NT2/D1 (cell line): Measurements from ENCODE around the gene ZBTB44.

Experiments
- DNase-seq: peaks from one replicate; pipeline ENCODE4 v3.0.0-alpha.2; 2011; ENCODE audit warnings: low read depth, low spot score
- H3K27me3 ChIP-seq: 2 replicates; pipeline ENCODE4 v1.6.0; 2011; ENCODE audit warnings: mild to moderate bottlenecking; ENCODE audit not compliant: insufficient read length, insufficient read depth
- H3K36me3 ChIP-seq: 2 replicates; pipeline ENCODE4 v1.6.1; 2011; ENCODE audit warnings: mild to moderate bottlenecking, low read length, mixed read lengths; ENCODE audit not compliant: insufficient read depth, insufficient read length
- H3K4me1 ChIP-seq: 2 replicates; pipeline ENCODE4 v1.5.1; 2011; ENCODE audit not compliant: insufficient read depth, insufficient read length
- H3K4me3 ChIP-seq: 2 replicates; pipeline ENCODE4 v1.5.1; 2011; ENCODE audit warnings: low read depth; ENCODE audit not compliant: insufficient read length
- H3K9ac ChIP-seq: 2 replicates; pipeline ENCODE4 v1.6.0; 2011; ENCODE audit warnings: low read depth; ENCODE audit not compliant: insufficient read length
- H3K9me3 ChIP-seq: 2 replicates; pipeline ENCODE4 v1.5.1; 2011; ENCODE audit warnings: mild to moderate bottlenecking, low read length; ENCODE audit not compliant: insufficient read depth
- SUZ12 ChIP-seq: IDR thresholded peaks from 2 replicates; pipeline ENCODE4 v1.6.1; 2011; ENCODE audit not compliant: insufficient read length, insufficient read depth; ENCODE audit errors: extremely low read depth
- YY1 ChIP-seq: IDR thresholded peaks from 2 replicates; pipeline ENCODE4 v1.6.1; 2011; ENCODE audit not compliant: insufficient read length, insufficient read depth
- ZNF274 ChIP-seq: IDR thresholded peaks from 2 replicates; pipeline ENCODE4 v1.6.1; 2011; ENCODE audit warnings: mild to moderate bottlenecking, low read depth, low read length

The ZBTB44 gene

GRCh38 chr11:130314750-130315285 lies at the start of gene ZBTB44:
ZBTB44 (minus strand) TSS chr11:130314917; CDS start chr11:130261873, 53,044 bp downstream.
- no peaks in the 10 kb centered on the region for H3K27me3 ChIP-seq
- H3K4me3 ChIP-seq: peak within 1 kb of the TSS; percentile 70
- DNase-seq: peak; percentile 68
- H3K9me3 ChIP-seq: peaks cover 3% of the 10 kb centered on the region; the same call in 1 of the 2 replicates
- H3K4me1 ChIP-seq: no peaks in the 10 kb centered on the region
- TF ChIP-seq ZNF274 (no peak), SUZ12 (no peak), YY1 (no peak)
- H3K9ac ChIP-seq: peak within 1 kb of the TSS; percentile 85
- no peaks in the 10 kb centered on the region for H3K36me3 ChIP-seq

GRCh38 chr11:130359419-130359818 lies 44.7 kb upstream of the ZBTB44 start:
- H3K9me3 ChIP-seq: peaks cover 22% of the 10 kb centered on the region
- TF ChIP-seq SUZ12 (no peak), ZNF274 (no peak), YY1 (no peak)
- no peaks in the 10 kb centered on the region for H3K36me3 ChIP-seq
- H3K4me1 ChIP-seq: no peaks in the 10 kb centered on the region
- DNase-seq: no peak
- no peaks in the 10 kb centered on the region for H3K27me3 ChIP-seq
- H3K9ac ChIP-seq: no peak overlapping the region
- no peak overlapping the region for H3K4me3 ChIP-seq

- TF ChIP-seq SUZ12: no peak
- TF ChIP-seq ZNF274: no peak
- TF ChIP-seq YY1: no peak
- peaks cover 28% of the 10 kb centered on the region for H3K9me3 ChIP-seq
- DNase-seq: no peak
These were observed 43.7 kb upstream of the ZBTB44 start for GRCh38 chr11:130358398-130358797.

GRCh38 chr11:130347261-130347660 lies 32.5 kb upstream of the ZBTB44 start:
- no peak for TF ChIP-seq YY1
- Histone ChIP-seq H3K36me3 (no peaks in the 10 kb centered on the region), H3K4me1 (no peaks in the 10 kb centered on the region), H3K9me3 (no peaks in the 10 kb centered on the region), H3K9ac (no peak overlapping the region), H3K27me3 (no peaks in the 10 kb centered on the region), H3K4me3 (no peak overlapping the region)
- no peak for DNase-seq

More at GRCh38 chr11:130358398-130358797, 43.7 kb upstream of the ZBTB44 start:
- Histone ChIP-seq H3K4me1 (no peaks in the 10 kb centered on the region), H3K9ac (no peak overlapping the region), H3K4me3 (no peak overlapping the region), H3K36me3 (no peaks in the 10 kb centered on the region), H3K27me3 (no peaks in the 10 kb centered on the region)

- Histone ChIP-seq H3K36me3 (no peaks in the 10 kb centered on the region), H3K9ac (no peak overlapping the region), H3K4me1 (no peaks in the 10 kb centered on the region), H3K27me3 (no peaks in the 10 kb centered on the region), H3K9me3 (no peaks in the 10 kb centered on the region; the same call in 1 of the 2 replicates), H3K4me3 (no peak overlapping the region)
- no peak for DNase-seq
- TF ChIP-seq YY1 (no peak), SUZ12 (no peak), ZNF274 (no peak)
These were observed 30.1 kb upstream of the ZBTB44 start for GRCh38 chr11:130344841-130345240.

- no peaks in the 10 kb centered on the region for H3K4me1 ChIP-seq
- no peaks in the 10 kb centered on the region for H3K36me3 ChIP-seq
- H3K27me3 ChIP-seq: no peaks in the 10 kb centered on the region
- H3K9ac ChIP-seq: no peak overlapping the region
- TF ChIP-seq SUZ12 (no peak), YY1 (no peak), ZNF274 (no peak)
- no peak overlapping the region for H3K4me3 ChIP-seq
- H3K9me3 ChIP-seq: peaks cover 11% of the 10 kb centered on the region; the same call in 1 of the 2 replicates
- DNase-seq: no peak
These were observed 26.1 kb upstream of the ZBTB44 start for GRCh38 chr11:130340671-130341319.

GRCh38 chr11:130338667-130339066 lies 23.9 kb upstream of the ZBTB44 start:
- H3K27me3 ChIP-seq: no peaks in the 10 kb centered on the region
- no peak overlapping the region for H3K9ac ChIP-seq
- peaks cover 11% of the 10 kb centered on the region; the same call in 1 of the 2 replicates for H3K9me3 ChIP-seq
- DNase-seq: no peak
- no peaks in the 10 kb centered on the region for H3K4me1 ChIP-seq
- no peaks in the 10 kb centered on the region for H3K36me3 ChIP-seq
- TF ChIP-seq SUZ12 (no peak), ZNF274 (no peak), YY1 (no peak)
- H3K4me3 ChIP-seq: no peak overlapping the region
